HG03066 (cell line): ENCODE results near the gene DEF6.
A peak's percentile ranks its signal among the peaks of the same experiment; 100 is the strongest.

ENCODE experiments used
- ATAC-seq: cut with Tn5 transposase; IDR thresholded peaks from one replicate; pipeline ENCODE4 v1.9.1; 2021; ENCODE audit warnings: low read depth; ENCODE audit not compliant: unreplicated experiment

DEF6 gene

GRCh38 chr6:35342258-35343091, 44.9 kb downstream of the DEF6 start, which contains the start of gene PPARD:
Gene PPARD (plus strand): TSS chr6:35342558. CDS start chr6:35411088, 68,530 bp downstream.
- peak; percentile 94 for ATAC-seq

GRCh38 chr6:35343092-35343834, 45.6 kb downstream of the DEF6 start:
- ATAC-seq, result no peak

- ATAC-seq, result no peak
Measured at GRCh38 chr6:35343835-35344550, 46.4 kb downstream of the DEF6 start.

- no peak for ATAC-seq
Measured at GRCh38 chr6:35351422-35351821, 53.8 kb downstream of the DEF6 start.

GRCh38 chr6:35352735-35353134, 55.1 kb downstream of the DEF6 start:
- no peak for ATAC-seq

GRCh38 chr6:35354361-35355135, 56.9 kb downstream of the DEF6 start:
- no peak for ATAC-seq

- no peak for ATAC-seq
Measured at GRCh38 chr6:35356391-35356790, 58.8 kb downstream of the DEF6 start.

GRCh38 chr6:35357677-35358076, 60.1 kb downstream of the DEF6 start:
- no peak for ATAC-seq

GRCh38 chr6:35358086-35358485, 60.5 kb downstream of the DEF6 start:
- no peak for ATAC-seq

- no peak for ATAC-seq
Measured at GRCh38 chr6:35359346-35359743, 61.7 kb downstream of the DEF6 start.

GRCh38 chr6:35359744-35360348, 62.2 kb downstream of the DEF6 start:
- no peak for ATAC-seq

GRCh38 chr6:35360349-35361138, 62.9 kb downstream of the DEF6 start:
- no peak for ATAC-seq

GRCh38 chr6:35362200-35362599, 64.6 kb downstream of the DEF6 start:
- no peak for ATAC-seq

GRCh38 chr6:35363293-35363750, 65.7 kb downstream of the DEF6 start:
- ATAC-seq, result no peak

- no peak for ATAC-seq
Measured at GRCh38 chr6:35365594-35366203, 68.1 kb downstream of the DEF6 start.

GRCh38 chr6:35366204-35366596, 68.6 kb downstream of the DEF6 start:
- no peak for ATAC-seq

GRCh38 chr6:35367646-35368037, 70.0 kb downstream of the DEF6 start:
- ATAC-seq, result no peak

- no peak for ATAC-seq
Measured at GRCh38 chr6:35368038-35368887, 70.6 kb downstream of the DEF6 start.
